Vagina (tissue), 2 donors: ENCODE data around the gene CIAO1.

Experiments
- CTCF ChIP-seq, 3 experiments: fragments of 450-650 bp in 2 of 3; fragments of 200-600 bp in 1 of 3; sonication (generic) in 1 of 3; IDR thresholded peaks; one replicate each; pipeline ENCODE4 v1.5.1; 2017 to 2019; ENCODE audit warnings: antibody characterized with exemption in 3 of 3, mild to moderate bottlenecking in 2 of 3, moderate library complexity in 2 of 3
- POLR2AphosphoS5 ChIP-seq, 2 donors: sonication (generic); formaldehyde crosslinking; IDR thresholded peaks; one replicate each; pipeline ENCODE4 v1.9.0; 2017; ENCODE audit warnings: antibody characterized with exemption in 2 of 2, mild to moderate bottlenecking in 2 of 2, low read depth in 1 of 2; ENCODE audit not compliant: insufficient read depth in 1 of 2

GRCh38 chr2:96301865-96302264 is 35.8 kb downstream of the CIAO1 start:
- no peak for TF ChIP-seq CTCF (IDR thresholded peaks at IDR 0.05)
- no peak for TF ChIP-seq POLR2AphosphoS5 (IDR thresholded peaks at IDR 0.05; ENCODE audit: insufficient read depth in 1 of 2, low read depth in 1 of 2)
